Body of pancreas (tissue), 4 donors: ENCODE results near the gene FAM43B.

Experiments
- POLR2A ChIP-seq, 3 donors: fragments of 450-650 bp; IDR thresholded peaks; one replicate each; pipeline ENCODE4 v1.6.1; 2016; ENCODE audit warnings: antibody characterized with exemption in 3 of 3, mild to moderate bottlenecking in 2 of 3
- TF ChIP-seq, protein P1 (sequence below), 7 experiments: fragments of 450-650 bp in 4 of 7; fragments of 200-600 bp in 3 of 7; sonication (generic) in 3 of 7; IDR thresholded peaks; one replicate each; pipeline ENCODE4 v1.5.1; 2016 to 2019; ENCODE audit warnings: antibody characterized with exemption in 7 of 7

GRCh38 chr1:20530901-20531300 is 21.5 kb upstream of the FAM43B start:
- TF ChIP-seq, protein P1, sequence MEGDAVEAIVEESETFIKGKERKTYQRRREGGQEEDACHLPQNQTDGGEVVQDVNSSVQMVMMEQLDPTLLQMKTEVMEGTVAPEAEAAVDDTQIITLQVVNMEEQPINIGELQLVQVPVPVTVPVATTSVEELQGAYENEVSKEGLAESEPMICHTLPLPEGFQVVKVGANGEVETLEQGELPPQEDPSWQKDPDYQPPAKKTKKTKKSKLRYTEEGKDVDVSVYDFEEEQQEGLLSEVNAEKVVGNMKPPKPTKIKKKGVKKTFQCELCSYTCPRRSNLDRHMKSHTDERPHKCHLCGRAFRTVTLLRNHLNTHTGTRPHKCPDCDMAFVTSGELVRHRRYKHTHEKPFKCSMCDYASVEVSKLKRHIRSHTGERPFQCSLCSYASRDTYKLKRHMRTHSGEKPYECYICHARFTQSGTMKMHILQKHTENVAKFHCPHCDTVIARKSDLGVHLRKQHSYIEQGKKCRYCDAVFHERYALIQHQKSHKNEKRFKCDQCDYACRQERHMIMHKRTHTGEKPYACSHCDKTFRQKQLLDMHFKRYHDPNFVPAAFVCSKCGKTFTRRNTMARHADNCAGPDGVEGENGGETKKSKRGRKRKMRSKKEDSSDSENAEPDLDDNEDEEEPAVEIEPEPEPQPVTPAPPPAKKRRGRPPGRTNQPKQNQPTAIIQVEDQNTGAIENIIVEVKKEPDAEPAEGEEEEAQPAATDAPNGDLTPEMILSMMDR (IDR thresholded peaks at IDR 0.05) = no peak
- TF ChIP-seq POLR2A (IDR thresholded peaks at IDR 0.05) = no peak
